K562 (cell line): ENCODE results near the gene SLMAP. TPM values are rescaled to one million over a fixed set of nuclear protein-coding genes. Genes with fewer than 3 reads are reported as not detected.
A peak's percentile ranks its signal among the peaks of the same experiment; 100 is the strongest.

ENCODE experiments used
- BMI1 ChIP-seq: fragments of 150-350 bp; IDR thresholded peaks from 2 replicates; pipeline ENCODE4 v1.6.1; 2014; ENCODE audit warnings: low read length
- BRD4 ChIP-seq: fragments of 200-600 bp; sonication (generic); IDR thresholded peaks from 2 replicates; pipeline ENCODE4 v1.6.1; 2017; ENCODE audit warnings: inconsistent platforms
- CHD1 ChIP-seq: fragments of 200-600 bp; sonication (generic); IDR thresholded peaks from one replicate; pipeline ENCODE4 v1.6.1; 2012; ENCODE audit warnings: mild to moderate bottlenecking, moderate library complexity, low read length, inconsistent platforms
- FOXJ2 ChIP-seq: fragments of 200-800 bp; sonication (Bioruptor generic); IDR thresholded peaks from 2 replicates; pipeline ENCODE4 v1.6.1; 2016; ENCODE audit warnings: missing genetic modification characterization, missing compliant biosample characterization
- NBN ChIP-seq: fragments of 450-650 bp; IDR thresholded peaks from 2 replicates; pipeline ENCODE4 v1.6.1; 2016; ENCODE audit warnings: low read depth, mild to moderate bottlenecking
- PHF8 ChIP-seq: fragments of 200-600 bp; sonication (generic); IDR thresholded peaks from 2 replicates; pipeline ENCODE4 v1.6.1; 2012; ENCODE audit warnings: mixed run types, mild to moderate bottlenecking, inconsistent platforms, low read length, moderate library complexity, borderline replicate concordance
- POLR2B ChIP-seq: fragments of 450-650 bp; IDR thresholded peaks from 2 replicates; pipeline ENCODE4 v1.6.1; 2018; ENCODE audit warnings: low read depth; ENCODE audit not compliant: partially characterized antibody
- PTBP1 ChIP-seq: fragments of 200-400 bp; formaldehyde crosslinking; IDR thresholded peaks from 2 replicates; pipeline ENCODE4 v1.6.1; 2017; ENCODE audit warnings: low read depth, low read length
- RFX5 ChIP-seq: IDR thresholded peaks from 2 replicates; pipeline ENCODE4 v1.6.1; 2011; ENCODE audit warnings: low read depth, mild to moderate bottlenecking, improper control_type of control experiment, low read length
- TEAD2 ChIP-seq: fragments of 450-650 bp; IDR thresholded peaks from 2 replicates; pipeline ENCODE4 v1.6.1; 2016; ENCODE audit warnings: missing genetic modification characterization, control low read depth, missing compliant biosample characterization
- ZBTB2 ChIP-seq: fragments of 450-650 bp; IDR thresholded peaks from 2 replicates; pipeline ENCODE4 v1.6.1; 2016; ENCODE audit warnings: antibody characterized with exemption
- ZBTB34 ChIP-seq: fragments of 250-450 bp; sonication (Bioruptor Pico); IDR thresholded peaks from 2 replicates; pipeline ENCODE4 v1.8.0; 2021; ENCODE audit warnings: mild to moderate bottlenecking, moderate library complexity
- ZBTB7A ChIP-seq: IDR thresholded peaks from 2 replicates; pipeline ENCODE4 v1.6.1; 2011; ENCODE audit warnings: low read depth, mild to moderate bottlenecking, low read length, moderate library complexity, borderline replicate concordance; ENCODE audit not compliant: control insufficient read depth
- polyA plus RNA-seq, 8 experiments: library from polyadenylated mRNA; depleted of rRNA in 4 of 8; stranded (reverse) in 5 of 8; unstranded in 3 of 8; fragments of >200 nt; fragmentation: Nextera tagmentation in 2 of 8; fragmentation: Illumina TruSeq in 1 of 8; extraction: Ambion mirVana in 2 of 8; extraction: Trizol in 1 of 8; gene quantifications; 2 replicates each; pipeline versions ENCODE4 v1.2.1 to v1.2.3, GENCODE V29; 2011 to 2014; ENCODE audit warnings: inconsistent platforms in 1 of 8, missing spikeins in 1 of 8
- total RNA-seq, 7 experiments: library from RNA; depleted of rRNA in 6 of 7; stranded (reverse); fragments of >200 nt in 6 of 7; fragmentation: Illumina TruSeq in 2 of 7; extraction: Trizol in 2 of 7; gene quantifications; 2 replicates each; pipeline versions ENCODE4 v1.2.1 to v1.2.3, GENCODE V29; 2011 to 2021; ENCODE audit warnings: low replicate concordance in 1 of 7
- TF ChIP-seq, protein P1 (sequence below), 2 experiments: fragments of 200-800 bp in 1 of 2; sonication (Bioruptor generic) in 1 of 2; sonication (generic) in 1 of 2; formaldehyde crosslinking in 1 of 2; IDR thresholded peaks in 1 of 2; conservative IDR thresholded peaks in 1 of 2; 2 replicates each; pipeline versions ENCODE4 v1.5.0 to v1.6.1; 2016 to 2020; ENCODE audit warnings: missing compliant biosample characterization in 1 of 2, missing genetic modification characterization in 1 of 2, missing genetic modification reagents in 1 of 2
- TF ChIP-seq, protein P2 (sequence below): sonication (generic); formaldehyde crosslinking; IDR thresholded peaks from 2 replicates; pipeline ENCODE4 v1.8.0; 2023; ENCODE audit warnings: mild to moderate bottlenecking, missing genetic modification reagents

Gene SLMAP
- total and polyA plus RNA-seq, 9 of the 15 experiments (the other 6 are each of a cell fraction or from before 2014, with no cell fraction given): 12.1 to 50.7 (median 28.3) TPM

DNA sequence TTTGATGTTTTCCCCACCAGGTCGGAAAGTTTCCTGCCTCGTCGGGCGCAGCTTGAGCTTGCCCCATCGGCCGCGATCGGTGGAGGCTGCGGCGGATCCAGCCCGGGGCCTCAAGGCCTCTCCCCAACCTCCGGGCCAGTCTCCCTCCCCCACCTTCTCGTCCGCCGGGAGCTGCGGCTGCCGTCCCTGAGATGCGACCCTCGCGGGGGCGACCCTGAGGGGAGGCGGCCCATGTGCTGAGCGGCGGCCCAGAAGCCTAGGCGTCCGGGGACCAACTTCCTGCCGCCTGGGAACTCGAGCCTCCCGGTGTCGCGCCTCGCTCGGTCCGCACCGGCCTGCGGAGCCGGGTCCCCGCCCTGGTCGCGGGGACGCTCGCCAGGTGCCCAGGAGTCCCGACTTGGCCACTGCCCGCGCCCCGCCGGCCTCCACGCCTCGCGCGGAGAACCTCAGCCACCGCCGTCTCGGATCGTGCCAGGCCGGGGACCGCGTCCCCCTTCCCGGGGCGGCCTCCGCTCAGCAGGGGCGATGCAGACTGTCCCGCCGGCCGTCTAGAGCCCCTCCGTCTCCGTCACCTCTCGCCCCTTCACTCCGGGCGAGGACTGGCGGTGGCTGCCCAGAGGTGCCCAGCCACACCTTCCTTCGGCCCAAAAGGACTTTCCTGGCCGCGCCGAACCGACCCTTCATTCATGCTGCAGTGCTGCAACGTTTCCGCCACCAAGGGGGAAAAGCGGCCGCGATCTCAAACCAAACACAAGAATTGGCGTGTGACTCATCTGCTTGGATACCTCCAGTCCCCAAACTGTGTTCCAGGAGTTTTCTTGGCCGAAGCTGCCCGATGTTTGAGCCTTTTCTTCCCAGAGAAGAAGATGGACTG is 656 bp downstream of the SLMAP start (continued):
- TF ChIP-seq PHF8 (peak; percentile 50; the same call in 1 of the 2 replicates), FOXJ2 (no peak), RFX5 (no peak), ZBTB34 (CRISPR knock-in tag) (no peak), TEAD2 (tag) (no peak), PTBP1 (no peak), BMI1 (no peak), ZBTB7A (0 out of 2 replicates have a peak, but pooled peaks have one; percentile 54), ZBTB2 (no peak), BRD4 (0 out of 2 replicates have a peak, but pooled peaks have one; percentile 11), NBN (no peak), POLR2B (peak; percentile 3), CHD1 (peak; percentile 68)
- TF ChIP-seq, protein P1, sequence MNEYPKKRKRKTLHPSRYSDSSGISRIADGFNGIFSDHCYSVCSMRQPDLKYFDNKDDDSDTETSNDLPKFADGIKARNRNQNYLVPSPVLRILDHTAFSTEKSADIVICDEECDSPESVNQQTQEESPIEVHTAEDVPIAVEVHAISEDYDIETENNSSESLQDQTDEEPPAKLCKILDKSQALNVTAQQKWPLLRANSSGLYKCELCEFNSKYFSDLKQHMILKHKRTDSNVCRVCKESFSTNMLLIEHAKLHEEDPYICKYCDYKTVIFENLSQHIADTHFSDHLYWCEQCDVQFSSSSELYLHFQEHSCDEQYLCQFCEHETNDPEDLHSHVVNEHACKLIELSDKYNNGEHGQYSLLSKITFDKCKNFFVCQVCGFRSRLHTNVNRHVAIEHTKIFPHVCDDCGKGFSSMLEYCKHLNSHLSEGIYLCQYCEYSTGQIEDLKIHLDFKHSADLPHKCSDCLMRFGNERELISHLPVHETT (CRISPR knock-in tag; conservative IDR thresholded peaks at IDR 0.05 in 1 of 2, IDR thresholded peaks at IDR 0.05 in 1 of 2): no peak
- TF ChIP-seq, protein P2, sequence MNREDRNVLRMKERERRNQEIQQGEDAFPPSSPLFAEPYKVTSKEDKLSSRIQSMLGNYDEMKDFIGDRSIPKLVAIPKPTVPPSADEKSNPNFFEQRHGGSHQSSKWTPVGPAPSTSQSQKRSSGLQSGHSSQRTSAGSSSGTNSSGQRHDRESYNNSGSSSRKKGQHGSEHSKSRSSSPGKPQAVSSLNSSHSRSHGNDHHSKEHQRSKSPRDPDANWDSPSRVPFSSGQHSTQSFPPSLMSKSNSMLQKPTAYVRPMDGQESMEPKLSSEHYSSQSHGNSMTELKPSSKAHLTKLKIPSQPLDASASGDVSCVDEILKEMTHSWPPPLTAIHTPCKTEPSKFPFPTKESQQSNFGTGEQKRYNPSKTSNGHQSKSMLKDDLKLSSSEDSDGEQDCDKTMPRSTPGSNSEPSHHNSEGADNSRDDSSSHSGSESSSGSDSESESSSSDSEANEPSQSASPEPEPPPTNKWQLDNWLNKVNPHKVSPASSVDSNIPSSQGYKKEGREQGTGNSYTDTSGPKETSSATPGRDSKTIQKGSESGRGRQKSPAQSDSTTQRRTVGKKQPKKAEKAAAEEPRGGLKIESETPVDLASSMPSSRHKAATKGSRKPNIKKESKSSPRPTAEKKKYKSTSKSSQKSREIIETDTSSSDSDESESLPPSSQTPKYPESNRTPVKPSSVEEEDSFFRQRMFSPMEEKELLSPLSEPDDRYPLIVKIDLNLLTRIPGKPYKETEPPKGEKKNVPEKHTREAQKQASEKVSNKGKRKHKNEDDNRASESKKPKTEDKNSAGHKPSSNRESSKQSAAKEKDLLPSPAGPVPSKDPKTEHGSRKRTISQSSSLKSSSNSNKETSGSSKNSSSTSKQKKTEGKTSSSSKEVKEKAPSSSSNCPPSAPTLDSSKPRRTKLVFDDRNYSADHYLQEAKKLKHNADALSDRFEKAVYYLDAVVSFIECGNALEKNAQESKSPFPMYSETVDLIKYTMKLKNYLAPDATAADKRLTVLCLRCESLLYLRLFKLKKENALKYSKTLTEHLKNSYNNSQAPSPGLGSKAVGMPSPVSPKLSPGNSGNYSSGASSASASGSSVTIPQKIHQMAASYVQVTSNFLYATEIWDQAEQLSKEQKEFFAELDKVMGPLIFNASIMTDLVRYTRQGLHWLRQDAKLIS (CRISPR knock-in tag): 0 out of 2 replicates have a peak, but pooled peaks have one; percentile 38
